Hepatocyte (in vitro differentiated cells): ENCODE data around the gene FGGY. TPM values are rescaled to one million over a fixed set of nuclear protein-coding genes. Genes with fewer than 3 reads are reported as not detected.
A peak's percentile ranks its signal among the peaks of the same experiment; 100 is the strongest.

Experiments used
- DNase-seq: peaks from one replicate; pipeline ENCODE4 v3.0.0-alpha.2; 2016; ENCODE audit warnings: low spot score
- H2AFZ ChIP-seq: fragments of 200-600 bp; sonication (generic); 2 replicates; pipeline ENCODE4 v1.6.0; 2016; ENCODE audit warnings: antibody characterized with exemption, mild to moderate bottlenecking
- H3K27ac ChIP-seq: fragments of 200-600 bp; sonication (generic); 2 replicates; pipeline ENCODE4 v1.5.1; 2016; ENCODE audit warnings: mild to moderate bottlenecking
- H3K27me3 ChIP-seq: fragments of 200-600 bp; sonication (generic); 2 replicates; pipeline ENCODE4 v1.6.1; 2016
- H3K36me3 ChIP-seq: fragments of 200-600 bp; sonication (generic); replicated peaks from 2 replicates; pipeline ENCODE4 v1.5.1; 2016; ENCODE audit warnings: low read depth; ENCODE audit not compliant: insufficient read depth
- H3K4me1 ChIP-seq: fragments of 200-600 bp; sonication (generic); 2 replicates; pipeline ENCODE4 v1.5.1; 2016; ENCODE audit warnings: mild to moderate bottlenecking, moderate library complexity; ENCODE audit not compliant: insufficient read depth
- H3K4me2 ChIP-seq: fragments of 200-600 bp; sonication (generic); 2 replicates; pipeline ENCODE4 v1.6.0; 2016
- H3K4me3 ChIP-seq: fragments of 200-600 bp; sonication (generic); 2 replicates; pipeline ENCODE4 v1.5.1; 2016; ENCODE audit warnings: mild to moderate bottlenecking
- H3K79me2 ChIP-seq: fragments of 200-600 bp; sonication (generic); 2 replicates; pipeline ENCODE4 v1.6.0; 2017; ENCODE audit warnings: mild to moderate bottlenecking
- H3K9me2 ChIP-seq: fragments of 200-600 bp; sonication (generic); replicated peaks from 2 replicates; pipeline ENCODE4 v1.6.0; 2017; ENCODE audit warnings: mild to moderate bottlenecking; ENCODE audit not compliant: insufficient read depth
- H3K9me3 ChIP-seq: fragments of 200-600 bp; sonication (generic); 2 replicates; pipeline ENCODE4 v1.5.1; 2016; ENCODE audit warnings: low read depth, mild to moderate bottlenecking
- H4K20me1 ChIP-seq: fragments of 200-600 bp; sonication (generic); 2 replicates; pipeline ENCODE4 v1.6.0; 2016; ENCODE audit warnings: mild to moderate bottlenecking; ENCODE audit not compliant: insufficient read depth, poor library complexity, severe bottlenecking
- EZH2 ChIP-seq: fragments of 200-600 bp; sonication (generic); IDR thresholded peaks from 2 replicates; pipeline ENCODE4 v1.6.1; 2016; ENCODE audit warnings: antibody characterized with exemption, mild to moderate bottlenecking, borderline replicate concordance
- EZH2phosphoT487 ChIP-seq: fragments of 200-600 bp; sonication (generic); IDR thresholded peaks from one replicate; pipeline ENCODE4 v1.6.1; 2018; ENCODE audit warnings: antibody characterized with exemption, mild to moderate bottlenecking, low read depth, moderate library complexity; ENCODE audit not compliant: unreplicated experiment, severe bottlenecking
- WGBS: methylation state at CpG from one replicate; pipeline ENCODE4 v1.1.6; 2016; ENCODE audit warnings: low lambda C conversion rate; ENCODE audit errors: missing lambda C conversion rate; 5-methylcytosine and 5-hydroxymethylcytosine counted together
- polyA plus RNA-seq: library from polyadenylated mRNA; unstranded; fragments of >200 nt; fragmentation: Nextera tagmentation; extraction: Ambion mirVana; gene quantifications from 2 replicates; pipeline ENCODE4 v1.2.1, GENCODE V29; 2016
- total RNA-seq: library from RNA; depleted of rRNA; stranded (reverse); fragments of >200 nt; gene quantifications from 2 replicates; pipeline ENCODE4 v1.2.3, GENCODE V29; 2014
- TF ChIP-seq, protein P1 (sequence below): fragments of 200-600 bp; sonication (generic); IDR thresholded peaks from 2 replicates; pipeline ENCODE4 v1.5.1; 2016; ENCODE audit warnings: antibody characterized with exemption, mild to moderate bottlenecking; ENCODE audit not compliant: poor library complexity

Gene FGGY
- total and polyA plus RNA-seq, 2 experiments from 2014 or later: 18.0 to 20.6 TPM

DNA sequence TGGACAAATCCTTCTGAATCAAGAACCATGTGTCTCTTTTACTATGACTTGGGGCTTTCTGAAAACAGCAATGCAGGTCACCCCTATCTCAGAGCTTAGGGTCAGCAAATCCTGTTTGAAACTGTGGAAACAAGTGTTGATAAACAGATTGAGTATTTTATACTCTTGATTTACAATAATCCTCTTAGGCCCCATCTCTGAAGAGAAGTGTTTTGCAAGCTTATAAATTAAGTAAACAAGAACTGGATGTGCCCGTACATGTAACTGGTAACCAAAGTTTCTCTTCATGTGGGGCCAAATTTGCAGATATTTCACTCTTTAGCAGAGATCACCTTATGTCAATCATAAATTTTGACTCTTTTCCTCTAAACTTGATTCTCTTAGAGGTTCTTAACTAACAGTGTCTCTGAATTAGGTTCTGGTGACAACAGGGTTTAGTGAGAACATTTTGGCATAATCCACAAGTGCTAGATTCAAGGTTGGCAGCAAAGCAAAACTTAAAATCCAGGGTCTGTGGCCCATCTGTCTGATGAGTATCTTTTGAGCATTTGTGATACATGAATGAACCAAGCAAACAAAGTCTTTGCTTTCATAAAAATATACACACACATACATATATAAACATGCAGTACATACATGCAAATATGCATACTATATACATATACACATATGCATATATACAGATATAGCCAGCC is 334.8 kb downstream of the FGGY start:
- H3K4me1 ChIP-seq: peaks cover 15% of the 10 kb centered on the region
- peak overlapping the region; percentile 60 for H3K27ac ChIP-seq

GRCh38 chr1:59635097-59635496 is 338.2 kb downstream of the FGGY start:
- DNase-seq: no peak
- Histone ChIP-seq H3K36me3 (no peaks in the 10 kb centered on the region), H3K4me2 (no peak overlapping the region), H2AFZ (no peak overlapping the region), H3K27me3 (no peaks in the 10 kb centered on the region), H3K79me2 (no peaks in the 10 kb centered on the region), H3K4me3 (no peak overlapping the region), H4K20me1 (no peaks in the 10 kb centered on the region), H3K9me3 (no peaks in the 10 kb centered on the region), H3K9me2 (no peaks in the 10 kb centered on the region), H3K27ac (no peak overlapping the region), H3K4me1 (peaks cover 31% of the 10 kb centered on the region)
- TF ChIP-seq EZH2phosphoT487: no peak
- no peak for TF ChIP-seq EZH2
- TF ChIP-seq, protein P1, sequence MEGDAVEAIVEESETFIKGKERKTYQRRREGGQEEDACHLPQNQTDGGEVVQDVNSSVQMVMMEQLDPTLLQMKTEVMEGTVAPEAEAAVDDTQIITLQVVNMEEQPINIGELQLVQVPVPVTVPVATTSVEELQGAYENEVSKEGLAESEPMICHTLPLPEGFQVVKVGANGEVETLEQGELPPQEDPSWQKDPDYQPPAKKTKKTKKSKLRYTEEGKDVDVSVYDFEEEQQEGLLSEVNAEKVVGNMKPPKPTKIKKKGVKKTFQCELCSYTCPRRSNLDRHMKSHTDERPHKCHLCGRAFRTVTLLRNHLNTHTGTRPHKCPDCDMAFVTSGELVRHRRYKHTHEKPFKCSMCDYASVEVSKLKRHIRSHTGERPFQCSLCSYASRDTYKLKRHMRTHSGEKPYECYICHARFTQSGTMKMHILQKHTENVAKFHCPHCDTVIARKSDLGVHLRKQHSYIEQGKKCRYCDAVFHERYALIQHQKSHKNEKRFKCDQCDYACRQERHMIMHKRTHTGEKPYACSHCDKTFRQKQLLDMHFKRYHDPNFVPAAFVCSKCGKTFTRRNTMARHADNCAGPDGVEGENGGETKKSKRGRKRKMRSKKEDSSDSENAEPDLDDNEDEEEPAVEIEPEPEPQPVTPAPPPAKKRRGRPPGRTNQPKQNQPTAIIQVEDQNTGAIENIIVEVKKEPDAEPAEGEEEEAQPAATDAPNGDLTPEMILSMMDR: no peak
- 73% methylated on average over 2 of the region's 2 CpGs for WGBS

More for the DNA sequence above, 334.8 kb downstream of the FGGY start:
- Histone ChIP-seq H3K79me2 (no peaks in the 10 kb centered on the region), H4K20me1 (no peaks in the 10 kb centered on the region), H3K9me2 (no peaks in the 10 kb centered on the region), H3K4me3 (no peak overlapping the region), H3K36me3 (no peaks in the 10 kb centered on the region), H3K4me2 (no peak overlapping the region), H2AFZ (no peak overlapping the region), H3K27me3 (no peaks in the 10 kb centered on the region), H3K9me3 (no peaks in the 10 kb centered on the region)
- DNase-seq: no peak
- TF ChIP-seq, protein P1: no peak
- no peak for TF ChIP-seq EZH2phosphoT487
- TF ChIP-seq EZH2: no peak
- WGBS: 52% methylated on average over 1 of the region's 1 CpG

GRCh38 chr1:59638231-59638711 is 341.4 kb downstream of the FGGY start:
- TF ChIP-seq, protein P1: no peak
- TF ChIP-seq EZH2 (no peak), EZH2phosphoT487 (no peak)
- DNase-seq: peak; percentile 52

More at GRCh38 chr1:59638231-59638711, 341.4 kb downstream of the FGGY start:
- Histone ChIP-seq H3K4me1 (peaks cover 19% of the 10 kb centered on the region), H3K36me3 (no peaks in the 10 kb centered on the region), H3K9me2 (no peaks in the 10 kb centered on the region), H3K79me2 (no peaks in the 10 kb centered on the region), H3K27ac (peak overlapping the region; percentile 62), H3K4me3 (no peak overlapping the region), H2AFZ (no peak overlapping the region), H3K4me2 (no peak overlapping the region), H3K27me3 (no peaks in the 10 kb centered on the region), H4K20me1 (no peaks in the 10 kb centered on the region), H3K9me3 (no peaks in the 10 kb centered on the region)
- 55% methylated on average over 2 of the region's 2 CpGs for WGBS
